Astrocyte (in vitro differentiated cells and primary cell): Measurements from ENCODE around the gene CHTOP. TPM values are rescaled to one million over a fixed set of nuclear protein-coding genes. Genes with fewer than 3 reads are reported as not detected.

Experiments
- DNase-seq: peaks from one replicate; pipeline ENCODE4 v3.0.0-alpha.2; 2010; ENCODE audit warnings: low read depth
- FAIRE-seq: peaks from 2 replicates; lab custom pipeline; 2011; peaks lifted over from hg19 to GRCh38; lab: Jason Lieb, UNC
- H2AFZ ChIP-seq: 2 replicates; pipeline ENCODE4 v1.6.0; 2012; ENCODE audit warnings: low read depth, low read length, inconsistent platforms
- H3K27ac ChIP-seq: 2 replicates; pipeline ENCODE4 v1.5.1; 2011; ENCODE audit warnings: low read depth, low read length, inconsistent platforms
- H3K27me3 ChIP-seq: 2 replicates; pipeline ENCODE4 v1.6.0; 2011; ENCODE audit warnings: low read length, inconsistent platforms; ENCODE audit not compliant: insufficient read depth
- H3K36me3 ChIP-seq: 2 replicates; pipeline ENCODE4 v1.5.1; 2011; ENCODE audit warnings: low read length, inconsistent platforms; ENCODE audit not compliant: insufficient read depth
- H3K4me1 ChIP-seq: 2 replicates; pipeline ENCODE4 v1.5.1; 2011; ENCODE audit warnings: low read length, inconsistent platforms; ENCODE audit not compliant: insufficient read depth
- H3K4me2 ChIP-seq: 2 replicates; pipeline ENCODE4 v1.6.0; 2012; ENCODE audit warnings: low read length, inconsistent platforms
- H3K4me3 ChIP-seq: 2 replicates; pipeline ENCODE4 v1.5.1; 2011; ENCODE audit warnings: low read depth, mild to moderate bottlenecking, low read length, inconsistent platforms; ENCODE audit not compliant: insufficient read depth
- H3K79me2 ChIP-seq: 2 replicates; pipeline ENCODE4 v1.6.0; 2012; ENCODE audit warnings: mild to moderate bottlenecking, low read length, inconsistent platforms; ENCODE audit not compliant: insufficient read depth
- H3K9ac ChIP-seq: 2 replicates; pipeline ENCODE4 v1.6.0; 2012; ENCODE audit warnings: mild to moderate bottlenecking, low read length, inconsistent platforms
- H3K9me3 ChIP-seq: 2 replicates; pipeline ENCODE4 v1.5.1; 2012; ENCODE audit warnings: low read depth, mild to moderate bottlenecking, low read length, inconsistent platforms; ENCODE audit not compliant: insufficient read depth
- H4K20me1 ChIP-seq: 2 replicates; pipeline ENCODE4 v1.6.0; 2012; ENCODE audit warnings: low read length, inconsistent platforms; ENCODE audit not compliant: insufficient read depth
- H3K27ac Mint-ChIP-seq: one replicate; pipeline ENCODE4 v1.8.0; 2021; ENCODE audit warnings: mild to moderate bottlenecking, mixed read lengths; ENCODE audit not compliant: unreplicated experiment
- H3K27me3 Mint-ChIP-seq: one replicate; pipeline ENCODE4 v1.8.0; 2021; ENCODE audit warnings: low read depth, mixed read lengths; ENCODE audit not compliant: unreplicated experiment
- H3K36me3 Mint-ChIP-seq: one replicate; pipeline ENCODE4 v1.8.0; 2021; ENCODE audit warnings: low read depth, mixed read lengths; ENCODE audit not compliant: unreplicated experiment
- H3K4me1 Mint-ChIP-seq: one replicate; pipeline ENCODE4 v1.8.0; 2021; ENCODE audit warnings: low read depth, mixed read lengths; ENCODE audit not compliant: unreplicated experiment
- H3K4me3 Mint-ChIP-seq: one replicate; pipeline ENCODE4 v1.8.0; 2021; ENCODE audit warnings: mild to moderate bottlenecking, moderate library complexity, mixed read lengths; ENCODE audit not compliant: unreplicated experiment
- H3K9me3 Mint-ChIP-seq: one replicate; pipeline ENCODE4 v1.8.0; 2021; ENCODE audit warnings: mild to moderate bottlenecking, mixed read lengths; ENCODE audit not compliant: unreplicated experiment
- EZH2 ChIP-seq: IDR thresholded peaks from 2 replicates; pipeline ENCODE4 v1.6.1; 2012; ENCODE audit warnings: mild to moderate bottlenecking, low read length, inconsistent platforms; ENCODE audit not compliant: insufficient read depth
- total RNA-seq: library from RNA; stranded (reverse); gene quantifications from 2 replicates; pipeline ENCODE4 v1.2.1, GENCODE V29; 2021
- TF ChIP-seq, protein P1 (sequence below): IDR thresholded peaks from 2 replicates; pipeline ENCODE4 v1.5.1; 2011; ENCODE audit warnings: low read depth, mild to moderate bottlenecking, inconsistent platforms, low read length, moderate library complexity; ENCODE audit not compliant: insufficient read depth

CHTOP gene
- total RNA-seq, 1 donor from 2014 or later = 56.4 TPM

DNA sequence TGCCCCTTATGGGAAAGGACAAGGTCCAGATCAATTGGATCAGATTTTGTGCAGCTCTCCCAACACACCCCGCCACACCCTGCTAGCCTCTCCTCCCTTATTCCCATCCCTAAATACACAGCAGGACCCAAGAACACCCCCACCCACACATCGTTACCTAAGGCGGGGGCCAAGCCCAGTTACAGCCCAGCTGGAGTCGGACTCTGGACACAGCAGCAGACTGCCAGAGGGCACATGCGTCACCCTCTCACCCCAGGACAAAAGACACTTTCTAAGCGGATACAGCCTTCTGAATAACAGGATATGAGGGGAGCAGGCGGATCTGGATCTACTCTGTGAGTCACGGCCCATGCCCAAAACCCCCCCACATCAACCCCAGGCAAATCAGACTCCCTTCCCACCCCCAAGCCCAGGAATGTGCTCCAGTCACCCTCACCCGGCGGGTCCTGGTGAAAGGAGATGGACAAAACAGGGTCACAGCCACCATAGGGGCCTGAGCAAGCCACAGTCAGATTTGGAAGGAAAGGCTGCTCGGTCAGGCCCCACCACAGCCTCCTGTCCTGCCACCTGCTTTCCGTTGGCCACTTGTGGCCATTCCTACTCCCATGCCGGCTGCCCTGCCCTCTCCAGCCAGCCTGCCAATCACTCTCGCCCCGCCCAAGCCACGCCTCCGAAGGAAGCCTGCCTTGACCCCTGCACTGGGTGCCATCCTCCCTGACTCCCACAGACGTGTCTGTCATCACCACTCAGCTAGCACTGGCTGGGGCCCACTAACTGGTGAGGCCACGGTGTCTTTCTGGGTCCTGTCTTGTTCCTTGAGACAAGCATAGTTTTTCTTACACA is 24.9 kb upstream of the CHTOP start:
- Histone ChIP-seq H3K27me3 (no peaks in the 10 kb centered on the region), H3K4me3 (peak overlapping the region; percentile 63), H3K4me1 (peaks cover 47% of the 10 kb centered on the region), H3K9ac (peak overlapping the region; percentile 87), H3K9me3 (no peaks in the 10 kb centered on the region), H2AFZ (peak overlapping the region; percentile 82), H3K36me3 (peaks cover 17% of the 10 kb centered on the region), H3K27ac (peak overlapping the region; percentile 92), H3K4me2 (peak overlapping the region; percentile 87), H3K79me2 (peaks cover 72% of the 10 kb centered on the region), H4K20me1 (peaks cover 9% of the 10 kb centered on the region)
- Mint-ChIP-seq H3K27ac (peak overlapping the region; percentile 92), H3K4me1 (peaks cover 20% of the 10 kb centered on the region), H3K27me3 (peaks cover 2% of the 10 kb centered on the region), H3K9me3 (no peaks in the 10 kb centered on the region), H3K36me3 (peaks cover 5% of the 10 kb centered on the region), H3K4me3 (peak overlapping the region; percentile 89)
- FAIRE-seq (no peak), DNase-seq (peak; percentile 93)
- TF ChIP-seq EZH2 = no peak

DNA sequence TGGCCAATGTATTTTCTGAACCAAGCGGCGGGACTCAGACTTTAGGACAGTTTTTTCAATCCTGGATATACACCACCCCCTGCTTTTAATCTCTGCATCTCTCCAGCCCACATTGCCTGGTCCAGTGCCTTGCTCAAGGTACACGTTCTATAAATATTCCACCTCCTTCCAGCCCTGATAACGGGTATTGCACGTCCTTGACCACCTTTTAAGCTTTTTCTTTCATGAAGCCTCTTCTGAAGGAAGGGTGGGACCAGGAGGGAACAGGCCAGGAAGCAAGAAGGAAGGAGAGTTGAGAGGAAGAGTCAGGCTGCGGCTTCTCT is 24.3 kb upstream of the CHTOP start:
- H3K4me2 ChIP-seq = peak overlapping the region; percentile 87
- no peaks in the 10 kb centered on the region for H3K27me3 ChIP-seq
- peak overlapping the region; percentile 82 for H2AFZ ChIP-seq
- Mint-ChIP-seq H3K36me3 (peaks cover 5% of the 10 kb centered on the region), H3K27me3 (peaks cover 2% of the 10 kb centered on the region), H3K4me3 (peak overlapping the region; percentile 89), H3K4me1 (peaks cover 20% of the 10 kb centered on the region), H3K27ac (no peak overlapping the region), H3K9me3 (no peaks in the 10 kb centered on the region)
- DNase-seq = no peak
- H4K20me1 ChIP-seq = peaks cover 9% of the 10 kb centered on the region
- peak overlapping the region; percentile 92 for H3K27ac ChIP-seq
- H3K9me3 ChIP-seq = no peaks in the 10 kb centered on the region
- peak overlapping the region; percentile 63 for H3K4me3 ChIP-seq
- no peak for FAIRE-seq
- H3K79me2 ChIP-seq = peaks cover 72% of the 10 kb centered on the region
- H3K9ac ChIP-seq = peak overlapping the region; percentile 87
- H3K36me3 ChIP-seq = peaks cover 17% of the 10 kb centered on the region
- peaks cover 47% of the 10 kb centered on the region for H3K4me1 ChIP-seq
- TF ChIP-seq, protein P1, sequence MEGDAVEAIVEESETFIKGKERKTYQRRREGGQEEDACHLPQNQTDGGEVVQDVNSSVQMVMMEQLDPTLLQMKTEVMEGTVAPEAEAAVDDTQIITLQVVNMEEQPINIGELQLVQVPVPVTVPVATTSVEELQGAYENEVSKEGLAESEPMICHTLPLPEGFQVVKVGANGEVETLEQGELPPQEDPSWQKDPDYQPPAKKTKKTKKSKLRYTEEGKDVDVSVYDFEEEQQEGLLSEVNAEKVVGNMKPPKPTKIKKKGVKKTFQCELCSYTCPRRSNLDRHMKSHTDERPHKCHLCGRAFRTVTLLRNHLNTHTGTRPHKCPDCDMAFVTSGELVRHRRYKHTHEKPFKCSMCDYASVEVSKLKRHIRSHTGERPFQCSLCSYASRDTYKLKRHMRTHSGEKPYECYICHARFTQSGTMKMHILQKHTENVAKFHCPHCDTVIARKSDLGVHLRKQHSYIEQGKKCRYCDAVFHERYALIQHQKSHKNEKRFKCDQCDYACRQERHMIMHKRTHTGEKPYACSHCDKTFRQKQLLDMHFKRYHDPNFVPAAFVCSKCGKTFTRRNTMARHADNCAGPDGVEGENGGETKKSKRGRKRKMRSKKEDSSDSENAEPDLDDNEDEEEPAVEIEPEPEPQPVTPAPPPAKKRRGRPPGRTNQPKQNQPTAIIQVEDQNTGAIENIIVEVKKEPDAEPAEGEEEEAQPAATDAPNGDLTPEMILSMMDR = no peak

DNA sequence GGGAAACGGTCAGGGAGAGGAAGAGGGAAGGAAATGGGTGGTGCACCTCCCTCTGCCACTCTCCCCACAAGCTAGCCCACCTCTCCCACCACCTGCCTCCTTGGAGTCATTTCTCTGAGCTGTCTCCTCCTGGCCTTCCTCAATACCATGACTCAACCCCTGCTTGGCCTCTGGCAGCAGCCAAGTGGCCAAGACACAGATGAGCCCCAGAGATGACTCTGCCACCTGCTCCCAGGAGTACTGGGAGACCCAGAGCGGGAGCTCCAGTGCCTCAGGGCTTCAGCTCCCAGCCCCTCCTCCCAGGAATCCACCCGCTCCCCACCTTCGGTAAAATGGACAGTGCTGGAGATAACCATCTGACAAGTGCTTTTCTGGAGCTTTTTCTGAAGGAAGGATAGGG is 23.5 kb upstream of the CHTOP start:
- DNase-seq (peak; percentile 42), FAIRE-seq (no peak)
- Histone ChIP-seq H4K20me1 (peaks cover 7% of the 10 kb centered on the region), H3K4me3 (no peak overlapping the region), H3K79me2 (peaks cover 72% of the 10 kb centered on the region), H3K27ac (peak overlapping the region; percentile 92), H3K9me3 (no peaks in the 10 kb centered on the region), H3K4me1 (peaks cover 47% of the 10 kb centered on the region), H3K36me3 (peaks cover 17% of the 10 kb centered on the region), H3K9ac (peak overlapping the region; percentile 42), H3K4me2 (peak overlapping the region; percentile 87), H3K27me3 (no peaks in the 10 kb centered on the region), H2AFZ (no peak overlapping the region)
- TF ChIP-seq EZH2 = no peak
- TF ChIP-seq, protein P1 = no peak
- H3K27ac Mint-ChIP-seq = no peak overlapping the region
- peaks cover 5% of the 10 kb centered on the region for H3K36me3 Mint-ChIP-seq
- peaks cover 20% of the 10 kb centered on the region for H3K4me1 Mint-ChIP-seq
- no peak overlapping the region for H3K4me3 Mint-ChIP-seq
- no peaks in the 10 kb centered on the region for H3K9me3 Mint-ChIP-seq
- no peaks in the 10 kb centered on the region for H3K27me3 Mint-ChIP-seq
